ENCODE measurements around the gene PLXND1. TPM values are rescaled to one million over a fixed set of nuclear protein-coding genes. Genes with fewer than 3 reads are reported as not detected.

Gene PLXND1
- total and polyA plus RNA-seq, 11 donors = 40.8 to 218 (median 66.4) TPM

DNA sequence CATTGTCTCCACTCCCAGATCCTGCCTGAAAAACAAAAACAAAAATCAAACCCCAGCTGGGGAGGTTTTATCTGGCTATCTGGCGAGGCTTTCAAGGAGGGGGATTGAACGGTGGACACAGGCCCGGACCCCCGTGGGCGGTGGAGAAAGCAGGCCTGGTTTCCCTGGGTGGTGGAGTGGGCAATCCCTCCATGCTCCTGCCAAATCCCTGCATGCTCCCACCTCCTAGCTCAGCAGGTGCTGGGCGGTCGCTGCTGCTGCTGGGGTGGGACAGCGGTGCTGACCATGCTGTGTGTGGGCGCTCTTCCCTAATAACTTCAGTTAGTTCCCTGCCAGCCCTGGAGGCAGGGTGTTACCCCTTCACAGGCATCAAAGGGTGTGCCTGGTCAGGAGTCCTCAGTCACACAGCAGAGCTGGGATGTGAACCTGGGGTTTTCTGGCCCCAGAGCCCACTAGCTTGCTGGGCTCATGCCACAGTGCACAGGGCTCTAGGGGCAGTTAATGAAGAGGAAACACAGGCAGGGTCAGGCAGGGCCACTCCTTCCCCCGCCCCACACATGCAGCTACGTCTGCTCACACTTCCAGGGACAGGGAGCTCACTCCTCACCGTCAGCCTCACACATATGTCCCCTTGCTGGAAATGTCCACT lies 15.9 kb upstream of the PLXND1 start:
- no peaks in the 10 kb centered on the region for H3K36me3 ChIP-seq
- H3K4me3 ChIP-seq = no peak overlapping the region
- 31 to 51% (median 42%) methylated on average over 12 of the region's 12 CpGs for WGBS, 4 donors
- intact Hi-C loops (cut with DNase I) = loop anchor here in 3 of 10 donors (2.0 to 10.0 kb wide), 3 partner anchors 26 to 130 kb away; no protein-coding TSS in a partner anchor
- H3K27ac ChIP-seq = peak overlapping the region; percentile 84 to 100 (median 98)
- TF ChIP-seq POLR2A (IDR thresholded peaks at IDR 0.05) = no peak
- TF ChIP-seq, protein P1, sequence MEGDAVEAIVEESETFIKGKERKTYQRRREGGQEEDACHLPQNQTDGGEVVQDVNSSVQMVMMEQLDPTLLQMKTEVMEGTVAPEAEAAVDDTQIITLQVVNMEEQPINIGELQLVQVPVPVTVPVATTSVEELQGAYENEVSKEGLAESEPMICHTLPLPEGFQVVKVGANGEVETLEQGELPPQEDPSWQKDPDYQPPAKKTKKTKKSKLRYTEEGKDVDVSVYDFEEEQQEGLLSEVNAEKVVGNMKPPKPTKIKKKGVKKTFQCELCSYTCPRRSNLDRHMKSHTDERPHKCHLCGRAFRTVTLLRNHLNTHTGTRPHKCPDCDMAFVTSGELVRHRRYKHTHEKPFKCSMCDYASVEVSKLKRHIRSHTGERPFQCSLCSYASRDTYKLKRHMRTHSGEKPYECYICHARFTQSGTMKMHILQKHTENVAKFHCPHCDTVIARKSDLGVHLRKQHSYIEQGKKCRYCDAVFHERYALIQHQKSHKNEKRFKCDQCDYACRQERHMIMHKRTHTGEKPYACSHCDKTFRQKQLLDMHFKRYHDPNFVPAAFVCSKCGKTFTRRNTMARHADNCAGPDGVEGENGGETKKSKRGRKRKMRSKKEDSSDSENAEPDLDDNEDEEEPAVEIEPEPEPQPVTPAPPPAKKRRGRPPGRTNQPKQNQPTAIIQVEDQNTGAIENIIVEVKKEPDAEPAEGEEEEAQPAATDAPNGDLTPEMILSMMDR (IDR thresholded peaks at IDR 0.05) = no peak
- ATAC-seq = no peak
- H3K27me3 ChIP-seq = no peaks in the 10 kb centered on the region
- peak in 3 of 5 donors; percentile 30 to 60 (median 53) for DNase-seq
- peaks cover 31 to 99% (median 86%) of the 10 kb centered on the region in 12 donors for H3K4me1 ChIP-seq
- no peaks in the 10 kb centered on the region for H3K9me3 ChIP-seq

DNA sequence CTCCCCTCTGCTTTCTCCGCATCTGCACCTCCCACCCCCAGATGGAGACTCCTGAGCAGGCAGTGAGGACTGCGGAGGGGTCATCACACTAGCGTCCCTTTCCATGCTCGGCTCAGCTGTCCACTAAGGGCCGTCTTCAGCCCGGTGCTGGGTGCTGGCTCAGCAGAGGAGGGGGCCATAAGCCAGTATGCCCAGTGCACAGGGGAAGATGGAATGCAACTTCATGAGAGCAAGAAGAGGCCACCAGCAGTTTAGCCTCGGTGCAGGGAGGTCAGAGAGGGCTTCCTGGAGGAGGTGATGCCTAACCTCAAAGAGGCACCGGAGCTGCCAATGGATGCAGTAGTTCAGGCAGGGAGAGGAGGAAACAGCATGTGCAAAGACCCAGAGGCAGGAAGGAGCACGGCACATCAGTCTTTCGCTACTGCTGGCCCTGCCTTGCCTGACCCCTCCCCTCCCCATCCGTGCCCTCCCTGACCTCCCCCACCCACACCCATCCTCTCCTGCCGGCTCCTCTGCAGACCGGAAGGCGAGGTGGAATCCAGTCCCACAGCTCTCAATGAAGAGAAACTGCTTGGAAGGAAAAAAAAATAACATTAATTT lies 15.2 kb upstream of the PLXND1 start:
- Histone ChIP-seq H3K36me3 (no peaks in the 10 kb centered on the region), H3K27ac (peak overlapping the region in 11 of 12 donors; percentile 36 to 100 (median 98)), H3K27me3 (no peaks in the 10 kb centered on the region), H3K4me3 (no peak overlapping the region), H3K4me1 (peaks cover 31 to 99% (median 88%) of the 10 kb centered on the region in 12 donors), H3K9me3 (no peaks in the 10 kb centered on the region)
- WGBS, 4 donors = 54 to 65% (median 64%) methylated on average over 14 of the region's 14 CpGs
- no peak for TF ChIP-seq POLR2A (IDR thresholded peaks at IDR 0.05)
- TF ChIP-seq, protein P1 (IDR thresholded peaks at IDR 0.05) = no peak
- intact Hi-C loops (cut with DNase I) = loop anchor here in 3 of 10 donors (2.0 to 10.0 kb wide), 3 partner anchors 25 to 129 kb away; no protein-coding TSS in a partner anchor
- ATAC-seq (no peak), DNase-seq (peak in 4 of 5 donors; percentile 60 to 74 (median 68))

DNA sequence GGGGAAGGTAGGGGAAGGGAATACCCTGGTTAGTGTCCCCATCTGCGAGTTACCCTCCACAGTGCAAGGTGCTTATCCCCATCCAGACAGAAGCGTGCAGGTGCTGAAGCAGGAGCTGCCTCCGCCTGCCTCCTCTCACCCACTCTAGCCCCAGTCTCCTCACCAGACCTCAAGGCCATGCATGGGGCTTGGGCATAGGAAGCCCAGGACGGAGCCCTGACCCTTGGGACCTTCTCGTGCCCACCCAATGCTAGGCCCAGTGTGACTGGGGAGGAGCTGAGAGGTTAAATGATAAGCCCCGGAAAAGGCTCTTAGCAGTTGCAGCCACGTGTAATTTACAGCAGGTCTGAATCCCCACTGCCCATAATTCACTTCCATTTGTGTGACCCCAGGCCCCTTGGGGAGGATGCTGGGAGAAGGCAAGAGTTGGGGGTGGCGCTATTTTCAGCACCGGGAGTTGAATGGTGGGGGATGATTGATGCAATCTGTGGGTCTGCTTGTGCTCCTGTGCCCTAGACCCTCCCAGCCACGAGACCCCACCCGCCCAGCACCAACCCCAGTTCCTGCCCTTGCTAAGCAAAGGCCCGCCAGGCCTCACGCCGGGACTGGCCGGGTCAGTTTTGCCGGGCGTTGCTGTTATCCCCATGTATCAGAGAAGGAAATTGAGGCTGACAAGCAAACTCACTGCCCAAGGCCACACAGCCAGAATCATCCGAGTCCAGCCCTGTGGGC lies 14.5 kb upstream of the PLXND1 start:
- no peak for TF ChIP-seq POLR2A (IDR thresholded peaks at IDR 0.05)
- TF ChIP-seq, protein P1 (IDR thresholded peaks at IDR 0.05) = no peak
- Histone ChIP-seq H3K9me3 (no peaks in the 10 kb centered on the region), H3K4me3 (no peak overlapping the region), H3K27me3 (no peaks in the 10 kb centered on the region), H3K4me1 (peaks cover 35 to 99% (median 91%) of the 10 kb centered on the region in 12 donors), H3K27ac (peak overlapping the region in 11 of 12 donors; percentile 36 to 100 (median 98)), H3K36me3 (no peaks in the 10 kb centered on the region)
- DNase-seq (no peak), ATAC-seq (no peak)
- WGBS, 4 donors = 74 to 84% (median 82%) methylated on average over 14 to 18 of the region's 18 CpGs
- intact Hi-C loops (cut with DNase I) = loop anchor here in 2 of 10 donors (5.0 to 10.0 kb wide), 2 partner anchors 116 to 129 kb away; no protein-coding TSS in a partner anchor
